Stimulated activated CD4-positive, alpha-beta T cell treated with anti-CD3 and anti-CD28 coated beads, Interleukin-15, amount 100 ng/mL, for 1 hour (primary cell): Measurements from ENCODE around the gene CDC25B.
"Not testable (repeated sequence)": the region's sequence is repeated elsewhere in the genome, so short reads cannot be mapped to it uniquely, and the experiment has no call there.

Experiments
- DNase-seq, 2 donors: peaks; one replicate each; pipeline ENCODE4 v3.0.0-alpha.2; 2020; ENCODE audit warnings: low read depth in 1 of 2, low spot score in 1 of 2

CDC25B gene

DNA sequence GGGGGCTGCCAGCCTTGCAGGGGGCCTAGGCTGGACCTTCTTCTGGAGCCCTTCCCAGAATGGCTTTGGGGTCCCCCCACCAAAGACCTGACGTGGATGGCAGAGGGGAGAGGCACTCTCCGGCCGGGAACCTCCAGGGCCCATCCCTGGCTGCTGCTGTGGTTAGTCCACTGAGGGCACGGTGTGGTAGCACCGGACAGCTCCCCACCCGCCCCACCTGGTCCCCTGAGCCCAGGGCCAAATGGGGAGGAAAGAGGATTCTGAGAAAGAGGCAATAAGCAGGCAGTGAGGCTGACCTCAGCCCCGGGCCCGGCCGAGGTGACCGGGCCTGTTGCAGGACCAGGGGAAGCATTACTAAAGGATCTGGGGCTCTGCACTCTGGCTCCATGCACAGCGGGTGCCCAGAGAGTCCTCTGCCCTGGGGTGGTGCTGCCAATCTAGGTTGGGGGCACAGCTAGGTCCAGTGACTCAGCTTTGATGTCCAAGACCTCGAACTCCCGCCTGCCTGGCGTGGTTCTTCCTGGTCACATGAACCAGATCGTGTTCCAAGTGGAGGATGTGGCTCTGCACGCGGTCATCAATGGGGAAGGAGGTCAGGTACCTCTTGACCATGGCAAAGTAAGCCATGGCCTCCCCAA is 11.8 kb upstream of the CDC25B start:
- DNase-seq, result no peak

DNA sequence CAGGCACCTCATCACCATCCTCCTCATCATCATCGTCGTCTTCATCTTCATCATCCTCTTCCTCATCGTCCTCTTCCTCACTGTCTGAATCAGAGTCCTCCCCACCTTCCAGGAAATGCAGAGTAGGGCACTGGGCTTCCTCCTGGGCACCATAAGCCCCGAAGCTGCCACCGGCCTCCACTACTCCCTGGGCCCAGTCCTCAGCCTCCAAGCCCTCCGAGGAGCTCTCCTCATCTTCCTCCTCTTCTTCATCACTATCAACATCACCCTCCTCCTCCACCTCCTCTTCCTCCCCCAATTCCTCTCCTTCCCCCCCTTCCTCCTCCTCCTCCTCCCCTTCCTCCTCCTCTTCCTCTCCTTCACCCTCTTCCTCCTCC is 11.3 kb upstream of the CDC25B start:
- no peak for DNase-seq

- no peak for DNase-seq
These were observed 10.6 kb upstream of the CDC25B start for GRCh38 chr20:3785240-3786125.

GRCh38 chr20:3786126-3786484 is 10.0 kb upstream of the CDC25B start:
- no peak for DNase-seq

- DNase-seq, result peak; percentile 88 to 92
These were observed 9.3 kb upstream of the CDC25B start, which contains the start of gene CENPB for GRCh38 chr20:3786665-3787323. TSS of gene CENPB (minus strand) at chr20:3786740. CDS start at chr20:3786483, 257 bp downstream.

GRCh38 chr20:3787324-3788014 is 8.6 kb upstream of the CDC25B start:
- no peak for DNase-seq

- no peak for DNase-seq
These were observed 7.4 kb upstream of the CDC25B start for GRCh38 chr20:3788685-3789155.

DNA sequence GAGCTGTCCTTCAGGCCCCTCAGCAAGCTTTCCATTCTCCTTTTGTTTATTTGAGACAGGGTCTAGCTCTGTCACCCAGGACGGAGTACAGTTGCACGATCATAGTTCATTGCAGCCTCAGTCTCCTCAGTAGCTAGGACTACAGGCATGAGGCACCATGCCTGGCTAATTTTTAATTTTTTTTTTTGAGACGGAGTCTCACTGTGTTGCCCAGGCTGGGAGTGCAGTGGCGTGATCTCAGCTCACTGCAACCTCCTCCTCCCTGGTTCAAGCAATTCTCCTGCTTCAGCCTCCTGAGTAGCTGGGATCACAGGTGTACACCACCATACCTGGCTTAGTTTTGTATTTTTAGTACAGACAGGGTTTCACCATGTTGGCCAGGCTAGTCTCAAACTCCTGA is 6.9 kb upstream of the CDC25B start:
- DNase-seq, result not testable (repeated sequence)

DNA sequence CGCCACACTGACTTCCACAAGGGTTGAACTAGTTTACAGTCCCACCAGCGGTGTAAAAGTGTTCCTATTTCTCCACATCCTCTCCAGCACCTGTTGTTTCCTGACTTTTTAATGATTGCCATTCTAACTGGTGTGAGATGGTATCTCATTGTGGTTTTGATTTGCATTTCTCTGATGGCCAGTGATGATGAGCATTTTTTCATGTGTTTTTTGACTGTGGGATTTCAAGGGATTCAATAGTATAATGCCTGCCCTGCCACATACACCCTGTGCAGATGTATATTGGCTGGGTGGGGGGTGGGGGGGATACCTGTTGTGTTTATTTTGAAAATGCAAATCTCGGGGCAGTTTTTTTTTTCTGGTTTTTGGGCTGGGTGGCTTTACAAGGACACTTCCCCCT is 1.9 kb upstream of the CDC25B start:
- not testable (repeated sequence) for DNase-seq

GRCh38 chr20:3794701-3795420 is 1.2 kb upstream of the CDC25B start:
- DNase-seq, result no peak

DNA sequence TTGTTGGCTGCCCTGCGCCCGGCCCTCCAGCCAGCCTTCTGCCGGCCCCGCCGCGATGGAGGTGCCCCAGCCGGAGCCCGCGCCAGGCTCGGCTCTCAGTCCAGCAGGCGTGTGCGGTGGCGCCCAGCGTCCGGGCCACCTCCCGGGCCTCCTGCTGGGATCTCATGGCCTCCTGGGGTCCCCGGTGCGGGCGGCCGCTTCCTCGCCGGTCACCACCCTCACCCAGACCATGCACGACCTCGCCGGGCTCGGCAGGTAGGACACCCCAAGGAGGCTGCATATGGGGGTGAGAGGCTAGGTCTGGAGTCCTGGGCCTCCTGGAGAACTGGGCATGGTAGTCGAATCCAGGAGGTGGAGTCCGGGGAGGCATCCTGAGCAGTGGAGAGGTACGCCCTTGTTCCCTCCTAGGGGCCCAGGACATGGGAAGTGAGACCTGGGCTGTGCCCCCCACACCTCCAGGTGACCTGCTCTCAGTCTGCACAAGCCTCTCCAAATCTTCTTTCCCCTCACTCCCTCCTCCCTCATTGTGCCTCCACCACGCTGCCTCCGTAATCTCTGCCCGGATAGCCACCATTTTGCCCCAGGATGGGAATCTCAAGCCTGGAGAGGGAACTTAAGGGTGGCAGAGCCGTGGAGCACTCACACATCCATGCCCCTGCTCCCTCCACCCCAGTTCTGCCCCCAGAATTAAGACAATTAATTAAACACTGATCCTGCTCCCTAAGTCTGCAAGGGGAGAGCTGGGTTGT is 541 bp downstream of the CDC25B start:
- DNase-seq, result no peak

DNA sequence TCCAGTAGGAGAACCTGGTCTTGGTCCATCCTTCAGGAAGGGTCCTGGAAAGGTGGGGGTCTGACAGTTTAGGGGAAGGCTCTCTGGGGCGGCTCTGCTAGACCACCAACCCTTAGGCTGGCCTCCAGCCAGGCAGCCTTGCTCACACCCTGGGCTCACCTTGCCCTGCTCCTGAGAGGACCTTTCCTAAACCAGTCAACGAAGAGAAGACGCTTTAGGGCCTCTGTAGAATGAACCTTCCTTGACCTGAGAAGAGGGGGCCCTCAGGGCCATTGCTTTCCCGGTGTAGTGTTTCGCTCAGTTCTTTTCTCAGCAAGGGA is 1.1 kb downstream of the CDC25B start:
- DNase-seq, result no peak

DNA sequence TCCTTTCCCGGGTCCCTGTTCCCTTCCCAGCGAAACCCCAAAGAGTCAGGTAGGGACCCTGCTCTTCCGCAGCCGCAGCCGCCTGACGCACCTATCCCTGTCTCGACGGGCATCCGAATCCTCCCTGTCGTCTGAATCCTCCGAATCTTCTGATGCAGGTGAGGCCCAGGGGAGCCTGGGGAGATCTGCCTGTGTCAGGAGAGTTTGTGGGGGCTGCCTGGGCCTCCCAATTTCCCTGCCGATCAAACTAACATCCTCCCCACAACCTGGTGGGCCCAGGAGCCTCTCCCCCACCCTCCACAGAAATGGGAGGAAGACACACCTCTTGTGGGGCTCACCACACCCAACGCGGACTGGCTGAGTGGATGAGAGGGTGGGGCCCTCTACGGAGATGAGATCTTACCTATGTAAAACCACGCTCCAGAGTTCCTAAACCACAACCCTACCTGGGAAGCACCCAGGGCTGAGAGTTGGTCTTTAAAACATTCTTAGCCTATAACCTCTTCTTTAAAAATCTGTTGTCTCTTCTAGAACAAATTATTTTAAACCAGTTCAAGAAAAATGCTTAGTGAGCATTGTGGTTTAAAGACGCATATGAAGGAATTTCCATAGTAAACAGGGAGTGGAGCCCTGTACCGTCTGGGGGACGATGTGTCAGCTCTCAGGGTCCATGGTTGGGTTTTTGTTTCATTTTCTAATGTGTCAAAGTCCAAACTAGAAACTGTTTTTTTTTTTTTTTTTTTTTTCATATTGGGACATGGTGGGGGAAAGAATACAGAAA is 1.7 kb downstream of the CDC25B start:
- no peak for DNase-seq

DNA sequence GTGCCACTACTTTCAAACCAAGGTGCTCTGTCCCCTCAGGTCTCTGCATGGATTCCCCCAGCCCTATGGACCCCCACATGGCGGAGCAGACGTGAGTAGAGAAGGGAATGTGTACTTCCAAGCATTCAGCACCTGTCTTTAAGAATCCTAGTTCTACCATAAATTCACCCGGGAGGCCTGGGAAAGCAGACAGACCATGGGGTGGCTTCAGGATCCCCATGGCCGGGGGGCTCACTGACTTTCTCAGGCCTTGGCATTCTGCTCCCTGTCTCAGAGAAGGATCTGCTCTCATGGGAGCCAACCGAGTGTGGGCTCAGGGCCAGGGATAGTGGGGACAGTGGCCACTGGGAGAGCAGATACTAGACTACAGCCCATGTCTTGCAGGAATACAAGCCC is 2.3 kb downstream of the CDC25B start:
- DNase-seq, result no peak

DNA sequence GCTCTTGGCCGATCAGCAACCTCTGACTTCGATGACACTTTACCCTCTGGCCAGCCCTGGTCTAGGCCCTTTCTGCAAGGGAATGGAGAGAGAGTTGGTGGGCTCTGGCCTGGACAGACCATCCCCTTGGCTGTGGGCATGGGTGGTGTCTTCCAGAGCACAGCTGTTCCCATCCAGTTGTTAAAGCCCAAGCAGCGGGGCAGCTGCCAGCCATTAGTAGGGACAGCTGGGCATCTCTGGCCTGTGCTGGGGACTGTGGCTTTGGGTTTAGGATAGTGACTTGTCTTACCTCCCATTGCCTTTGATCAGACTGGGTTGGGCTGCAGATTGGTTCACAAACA is 2.8 kb downstream of the CDC25B start:
- no peak for DNase-seq

DNA sequence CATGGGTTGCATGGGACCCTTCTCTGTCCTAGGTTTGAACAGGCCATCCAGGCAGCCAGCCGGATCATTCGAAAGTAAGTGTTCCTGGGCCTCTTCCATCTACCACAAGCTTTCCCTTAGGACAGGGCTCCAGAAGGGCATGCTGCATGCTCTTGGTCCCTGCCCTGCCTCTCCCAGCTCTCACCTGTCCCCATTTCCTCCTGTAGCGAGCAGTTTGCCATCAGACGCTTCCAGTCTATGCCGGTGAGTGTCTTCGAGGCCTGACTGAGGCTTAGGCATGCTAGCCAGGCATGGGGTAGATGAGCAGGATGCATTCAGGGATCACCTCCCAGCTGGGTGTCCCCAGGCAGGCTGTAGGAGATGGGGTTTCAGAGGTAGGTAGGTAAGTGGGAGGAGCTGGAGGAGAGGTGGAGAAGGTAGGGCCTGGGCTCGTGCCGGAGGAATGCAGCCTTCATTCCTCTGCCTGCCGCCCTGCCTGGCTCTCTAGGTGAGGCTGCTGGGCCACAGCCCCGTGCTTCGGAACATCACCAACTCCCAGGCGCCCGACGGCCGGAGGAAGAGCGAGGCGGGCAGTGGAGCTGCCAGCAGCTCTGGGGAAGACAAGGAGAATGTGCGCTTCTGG is 4.3 kb downstream of the CDC25B start:
- DNase-seq, result no peak

GRCh38 chr20:3800878-3801260 is 4.8 kb downstream of the CDC25B start:
- no peak for DNase-seq

- no peak for DNase-seq
These were observed 5.2 kb downstream of the CDC25B start for GRCh38 chr20:3801299-3801698.

DNA sequence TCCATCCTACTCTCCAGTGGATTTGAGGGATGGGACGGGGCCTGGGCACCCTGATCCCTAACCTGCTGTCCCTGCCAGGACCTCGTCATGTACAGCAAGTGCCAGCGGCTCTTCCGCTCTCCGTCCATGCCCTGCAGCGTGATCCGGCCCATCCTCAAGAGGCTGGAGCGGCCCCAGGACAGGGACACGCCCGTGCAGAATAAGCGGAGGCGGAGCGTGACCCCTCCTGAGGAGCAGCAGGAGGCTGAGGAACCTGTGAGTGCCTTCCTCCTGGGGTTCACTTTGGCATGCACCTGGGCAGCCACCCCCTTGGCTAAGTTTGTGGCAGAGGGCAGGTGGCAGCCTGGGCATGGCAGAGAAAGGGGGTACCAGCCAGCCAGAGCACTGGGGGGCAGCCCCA is 5.7 kb downstream of the CDC25B start:
- no peak for DNase-seq
